Suprapubic skin (tissue), 4 donors: Measurements from ENCODE around the gene SIGLEC11. TPM values are rescaled to one million over a fixed set of nuclear protein-coding genes. Genes with fewer than 3 reads are reported as not detected.

Source experiments
- DNase-seq, 2 donors: peaks; one replicate each; pipeline ENCODE4 v3.0.0-alpha.2; 2019; ENCODE audit warnings: low spot score in 2 of 2
- H3K27ac ChIP-seq: fragments of 200-600 bp; sonication (generic); one replicate; pipeline ENCODE4 v1.5.1; 2019
- H3K27me3 ChIP-seq: fragments of 200-600 bp; sonication (generic); one replicate; pipeline ENCODE4 v1.5.1; 2019
- H3K36me3 ChIP-seq: fragments of 200-600 bp; sonication (generic); one replicate; pipeline ENCODE4 v1.5.1; 2019
- H3K4me1 ChIP-seq: fragments of 200-600 bp; sonication (generic); one replicate; pipeline ENCODE4 v1.5.1; 2019
- H3K4me3 ChIP-seq: fragments of 200-600 bp; sonication (generic); one replicate; pipeline ENCODE4 v1.5.1; 2019; ENCODE audit warnings: mild to moderate bottlenecking
- H3K9me3 ChIP-seq: fragments of 200-600 bp; sonication (generic); one replicate; pipeline ENCODE4 v1.5.1; 2019
- EP300 ChIP-seq: sonication (generic); formaldehyde crosslinking; IDR thresholded peaks from one replicate; pipeline ENCODE4 v1.6.1; 2017; ENCODE audit warnings: antibody characterized with exemption
- POLR2A ChIP-seq, 2 donors: fragments of 450-650 bp; IDR thresholded peaks; one replicate each; pipeline ENCODE4 v1.6.1; 2017; ENCODE audit warnings: antibody characterized with exemption in 2 of 2, mild to moderate bottlenecking in 2 of 2, moderate library complexity in 2 of 2
- POLR2AphosphoS5 ChIP-seq, 3 donors: sonication (generic); formaldehyde crosslinking; IDR thresholded peaks; one replicate each; pipeline ENCODE4 v1.6.1; 2017; ENCODE audit warnings: antibody characterized with exemption in 3 of 3
- WGBS: methylation state at CpG from one replicate; pipeline ENCODE4 v1.1.5; 2018; 5-methylcytosine and 5-hydroxymethylcytosine counted together
- total RNA-seq, 4 donors: library from RNA; depleted of rRNA; stranded (reverse); fragments of >200 nt; gene quantifications; one replicate each; pipeline ENCODE4 v1.1.0, GENCODE V29; 2016
- TF ChIP-seq, protein P1 (sequence below), 2 donors: fragments of 200-600 bp in 1 of 2; fragments of 450-650 bp in 1 of 2; sonication (generic) in 1 of 2; IDR thresholded peaks; one replicate each; pipeline ENCODE4 v1.5.1; 2016 to 2019; ENCODE audit warnings: antibody characterized with exemption in 2 of 2, mild to moderate bottlenecking in 1 of 2, moderate library complexity in 1 of 2

SIGLEC11 gene
- total RNA-seq, 4 donors from 2014 or later, result 0.30 TPM; not detected in 3

DNA sequence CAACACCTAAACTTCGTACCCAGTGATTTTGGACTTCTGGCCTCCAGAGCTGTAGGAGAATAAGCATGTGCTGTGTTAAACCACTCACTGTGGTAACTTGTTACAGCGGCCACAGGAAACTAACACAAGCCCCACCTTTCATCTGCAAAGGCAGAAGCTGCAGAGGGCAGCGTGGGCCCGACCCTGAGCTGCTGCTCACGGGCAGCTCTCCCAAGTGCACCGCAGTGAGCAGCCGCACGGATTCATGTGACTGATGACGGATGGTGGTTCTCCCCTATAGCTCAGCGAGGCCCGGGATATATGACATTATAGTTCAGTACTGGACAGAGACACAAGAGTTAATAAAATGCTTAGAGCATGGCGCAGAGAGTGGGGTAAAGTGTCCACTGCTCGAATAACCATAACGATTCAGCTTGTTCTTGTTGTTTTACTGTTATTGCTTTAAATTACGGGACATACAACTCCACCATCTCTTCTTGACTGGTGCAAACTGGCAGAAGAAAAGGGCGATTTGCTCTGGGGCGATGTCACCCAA, 42.3 kb upstream of the SIGLEC11 start:
- Histone ChIP-seq H3K9me3 (no peaks in the 10 kb centered on the region), H3K27ac (no peak overlapping the region), H3K4me1 (peaks cover 17% of the 10 kb centered on the region), H3K27me3 (no peaks in the 10 kb centered on the region), H3K36me3 (peaks cover 91% of the 10 kb centered on the region), H3K4me3 (no peak overlapping the region)
- WGBS, result 90% methylated on average over 17 of the region's 17 CpGs
- no peak for DNase-seq
- TF ChIP-seq, protein P1, sequence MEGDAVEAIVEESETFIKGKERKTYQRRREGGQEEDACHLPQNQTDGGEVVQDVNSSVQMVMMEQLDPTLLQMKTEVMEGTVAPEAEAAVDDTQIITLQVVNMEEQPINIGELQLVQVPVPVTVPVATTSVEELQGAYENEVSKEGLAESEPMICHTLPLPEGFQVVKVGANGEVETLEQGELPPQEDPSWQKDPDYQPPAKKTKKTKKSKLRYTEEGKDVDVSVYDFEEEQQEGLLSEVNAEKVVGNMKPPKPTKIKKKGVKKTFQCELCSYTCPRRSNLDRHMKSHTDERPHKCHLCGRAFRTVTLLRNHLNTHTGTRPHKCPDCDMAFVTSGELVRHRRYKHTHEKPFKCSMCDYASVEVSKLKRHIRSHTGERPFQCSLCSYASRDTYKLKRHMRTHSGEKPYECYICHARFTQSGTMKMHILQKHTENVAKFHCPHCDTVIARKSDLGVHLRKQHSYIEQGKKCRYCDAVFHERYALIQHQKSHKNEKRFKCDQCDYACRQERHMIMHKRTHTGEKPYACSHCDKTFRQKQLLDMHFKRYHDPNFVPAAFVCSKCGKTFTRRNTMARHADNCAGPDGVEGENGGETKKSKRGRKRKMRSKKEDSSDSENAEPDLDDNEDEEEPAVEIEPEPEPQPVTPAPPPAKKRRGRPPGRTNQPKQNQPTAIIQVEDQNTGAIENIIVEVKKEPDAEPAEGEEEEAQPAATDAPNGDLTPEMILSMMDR (IDR thresholded peaks at IDR 0.05), result no peak
- no peak for TF ChIP-seq EP300
- no peak for TF ChIP-seq POLR2A (IDR thresholded peaks at IDR 0.05)
- no peak for TF ChIP-seq POLR2AphosphoS5 (IDR thresholded peaks at IDR 0.05)

DNA sequence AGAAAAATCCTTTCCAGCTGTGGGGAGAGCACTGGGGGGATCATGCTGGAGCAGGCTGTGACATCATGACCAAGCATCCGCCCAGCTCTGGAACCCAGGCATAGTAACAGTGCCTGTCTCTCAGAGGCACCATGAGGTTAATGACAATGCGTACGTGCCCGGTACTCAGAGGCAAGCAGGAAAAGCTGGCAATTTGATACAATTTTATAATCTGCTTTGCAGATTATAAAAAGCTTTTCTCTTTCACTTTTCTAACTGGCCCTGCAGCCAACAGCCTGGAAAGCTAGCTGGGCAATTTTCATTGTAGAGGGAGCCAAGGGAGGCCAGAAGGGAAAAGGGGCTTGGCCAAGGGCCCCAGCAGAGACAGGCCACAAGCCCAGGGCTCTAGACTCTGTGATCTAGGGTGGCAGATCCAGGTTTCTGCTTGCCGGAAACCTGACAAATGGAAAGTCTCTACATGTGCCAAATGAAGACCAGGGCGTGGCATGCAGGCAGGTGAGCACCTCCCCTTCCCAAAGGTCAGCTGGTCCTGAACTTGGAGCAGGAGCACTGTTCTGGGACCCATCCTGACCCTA, 41.5 kb upstream of the SIGLEC11 start:
- H3K4me1 ChIP-seq, result peaks cover 17% of the 10 kb centered on the region
- no peak for DNase-seq
- 71% methylated on average over 5 of the region's 6 CpGs for WGBS
- TF ChIP-seq POLR2AphosphoS5 (IDR thresholded peaks at IDR 0.05) (no peak), EP300 (no peak), POLR2A (IDR thresholded peaks at IDR 0.05) (no peak)
- TF ChIP-seq, protein P1 (IDR thresholded peaks at IDR 0.05), result no peak
- no peaks in the 10 kb centered on the region for H3K9me3 ChIP-seq
- peaks cover 91% of the 10 kb centered on the region for H3K36me3 ChIP-seq
- no peak overlapping the region for H3K27ac ChIP-seq
- H3K4me3 ChIP-seq, result no peak overlapping the region
- H3K27me3 ChIP-seq, result no peaks in the 10 kb centered on the region

DNA sequence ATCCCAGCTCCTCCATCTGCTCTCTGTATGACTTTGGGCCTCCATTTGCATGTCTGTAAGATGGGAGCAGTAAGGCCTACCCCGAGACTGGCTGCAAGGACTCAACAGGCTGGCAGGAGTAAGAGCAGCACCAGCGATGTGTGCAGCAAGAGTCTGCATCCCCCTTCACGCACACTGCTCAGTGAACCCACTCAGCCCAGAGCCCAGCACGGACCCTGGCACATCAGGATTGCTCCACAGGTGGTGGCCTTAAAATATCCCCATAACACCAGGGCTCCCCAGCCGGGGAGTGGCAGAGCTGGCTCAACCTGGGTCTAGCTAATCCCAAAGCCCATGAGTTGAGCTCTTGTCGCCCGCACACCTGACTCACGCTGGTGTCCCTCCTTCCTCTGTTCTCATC, 40.8 kb upstream of the SIGLEC11 start:
- DNase-seq, result no peak
- Histone ChIP-seq H3K36me3 (peaks cover 91% of the 10 kb centered on the region), H3K4me3 (no peak overlapping the region), H3K27me3 (no peaks in the 10 kb centered on the region), H3K4me1 (peaks cover 17% of the 10 kb centered on the region), H3K9me3 (no peaks in the 10 kb centered on the region), H3K27ac (no peak overlapping the region)
- WGBS, result 94% methylated on average over 6 of the region's 8 CpGs
- TF ChIP-seq EP300, result no peak

DNA sequence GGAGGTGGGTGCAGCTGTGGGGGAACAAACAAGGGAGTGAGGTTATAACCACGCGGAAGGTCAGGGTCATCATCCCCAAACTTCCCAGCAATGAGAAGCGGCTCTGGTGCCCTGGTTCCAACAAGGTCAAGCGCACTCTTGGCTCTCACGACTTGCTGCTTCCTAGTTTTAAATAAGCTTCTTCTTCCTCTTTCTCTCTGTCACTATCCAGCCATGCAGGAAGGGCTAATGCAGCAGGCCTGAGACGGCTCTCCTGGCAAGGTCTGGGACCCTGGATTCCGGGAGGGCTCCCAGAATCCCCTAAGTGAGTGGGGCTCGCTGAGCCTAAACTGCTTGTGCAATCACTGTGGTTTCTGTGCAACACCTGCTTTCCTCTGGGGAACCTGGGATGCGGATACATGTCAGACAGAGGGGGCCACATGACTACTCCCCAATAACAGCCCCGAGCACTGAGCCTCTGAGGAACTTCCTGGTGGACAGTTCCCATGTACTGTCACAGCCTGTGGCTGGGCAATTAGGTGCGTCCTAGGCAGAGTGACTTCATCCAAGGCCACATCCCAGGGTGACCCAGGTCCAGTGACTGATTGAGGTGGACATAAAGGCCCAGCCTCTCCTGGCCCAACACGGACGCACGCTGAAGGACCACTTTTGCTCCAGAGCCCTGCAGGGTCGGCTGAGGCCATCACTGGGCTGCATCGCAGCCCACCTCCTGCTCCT, 40.0 kb upstream of the SIGLEC11 start:
- H3K27ac ChIP-seq, result no peak overlapping the region
- 87% methylated on average over 15 of the region's 16 CpGs for WGBS
- no peak for DNase-seq
- peaks cover 17% of the 10 kb centered on the region for H3K4me1 ChIP-seq
- H3K27me3 ChIP-seq, result no peaks in the 10 kb centered on the region
- H3K4me3 ChIP-seq, result no peak overlapping the region
- H3K36me3 ChIP-seq, result peaks cover 91% of the 10 kb centered on the region
- H3K9me3 ChIP-seq, result no peaks in the 10 kb centered on the region
- TF ChIP-seq EP300 (no peak), POLR2AphosphoS5 (IDR thresholded peaks at IDR 0.05) (no peak), POLR2A (IDR thresholded peaks at IDR 0.05) (no peak)
- TF ChIP-seq, protein P1 (IDR thresholded peaks at IDR 0.05), result no peak

DNA sequence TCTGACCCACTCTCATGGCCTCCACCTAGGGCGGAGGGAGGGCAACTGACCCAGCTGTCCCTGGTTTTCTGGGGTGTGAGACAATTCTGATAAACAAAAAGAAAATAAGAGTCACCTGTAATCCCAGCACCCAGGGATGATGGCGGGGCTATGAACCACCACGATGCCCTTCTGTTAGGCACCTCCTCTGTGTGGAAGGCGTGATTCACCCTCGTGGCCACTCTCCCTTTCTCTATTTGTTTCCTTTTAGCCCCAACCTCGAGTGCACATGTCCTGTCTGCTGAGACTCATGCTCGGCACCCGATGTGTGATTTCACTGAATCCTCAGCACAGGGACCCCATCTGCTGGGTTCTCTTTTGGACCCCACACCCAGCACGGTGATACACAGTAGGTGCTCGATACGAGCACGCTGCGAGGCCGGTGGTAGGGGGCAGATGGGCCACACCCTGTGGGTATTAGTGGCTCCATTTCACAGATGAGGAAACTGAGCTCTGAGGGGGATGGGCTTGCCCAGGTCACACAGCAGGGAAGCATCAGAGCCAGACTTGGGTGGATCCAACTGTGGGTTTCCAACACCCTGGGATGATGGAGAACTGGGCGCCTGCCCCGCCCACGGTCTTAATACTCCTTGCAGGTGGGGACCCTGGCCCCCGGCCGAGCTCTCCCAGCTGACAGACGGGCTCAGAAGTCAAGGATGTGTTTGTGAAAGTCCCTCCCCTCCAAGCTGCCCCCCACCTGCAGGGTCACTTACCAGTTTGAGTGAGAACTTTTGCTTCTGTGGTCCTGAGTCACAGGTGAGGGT, 39.3 kb upstream of the SIGLEC11 start:
- Histone ChIP-seq H3K36me3 (peaks cover 91% of the 10 kb centered on the region), H3K4me3 (no peak overlapping the region), H3K9me3 (no peaks in the 10 kb centered on the region), H3K4me1 (peaks cover 17% of the 10 kb centered on the region), H3K27me3 (no peaks in the 10 kb centered on the region), H3K27ac (no peak overlapping the region)
- WGBS, result 88% methylated on average over 18 of the region's 20 CpGs
- TF ChIP-seq, protein P1 (IDR thresholded peaks at IDR 0.05), result no peak
- TF ChIP-seq POLR2A (IDR thresholded peaks at IDR 0.05) (no peak), EP300 (no peak), POLR2AphosphoS5 (IDR thresholded peaks at IDR 0.05) (no peak)
- no peak for DNase-seq
